DMS79 (cell line): ENCODE measurements around the gene C1orf216.
A peak's percentile ranks its signal among the peaks of the same experiment; 100 is the strongest.
"Not testable (repeated sequence)": the region's sequence is repeated elsewhere in the genome, so short reads cannot be mapped to it uniquely, and the experiment has no call there.

ENCODE experiments used
- DNase-seq: peaks from one replicate; lab custom pipeline; 2025; lab: John Stamatoyannopoulos, UW

The C1orf216 gene

GRCh38 chr1:35706846-35707600 lies 11.7 kb downstream of the C1orf216 start:
- DNase-seq = peak; percentile 55

- DNase-seq = no peak
These were observed 16.2 kb downstream of the C1orf216 start for GRCh38 chr1:35702508-35702907.

GRCh38 chr1:35699152-35699551 lies 19.5 kb downstream of the C1orf216 start:
- DNase-seq = not testable (repeated sequence)

- no peak for DNase-seq
These were observed 26.4 kb downstream of the C1orf216 start for GRCh38 chr1:35692317-35692716.

GRCh38 chr1:35691571-35692220 lies 27.0 kb downstream of the C1orf216 start:
- peak; percentile 44 for DNase-seq

GRCh38 chr1:35691080-35691479 lies 27.6 kb downstream of the C1orf216 start:
- DNase-seq = peak; percentile 13

GRCh38 chr1:35690103-35690502 lies 28.6 kb downstream of the C1orf216 start:
- not testable (repeated sequence) for DNase-seq

GRCh38 chr1:35688161-35688560 lies 30.5 kb downstream of the C1orf216 start:
- DNase-seq = no peak

- DNase-seq = no peak
These were observed 35.7 kb downstream of the C1orf216 start for GRCh38 chr1:35683012-35683411.

GRCh38 chr1:35680271-35680670 lies 38.4 kb downstream of the C1orf216 start:
- DNase-seq = no peak

- no peak for DNase-seq
These were observed 42.9 kb downstream of the C1orf216 start for GRCh38 chr1:35675773-35676172.

GRCh38 chr1:35674111-35674510 lies 44.6 kb downstream of the C1orf216 start:
- no peak for DNase-seq

GRCh38 chr1:35672116-35672515 lies 46.6 kb downstream of the C1orf216 start:
- no peak for DNase-seq

- DNase-seq = no peak
These were observed 50.2 kb downstream of the C1orf216 start for GRCh38 chr1:35668506-35668905.

- DNase-seq = no peak
These were observed 51.8 kb downstream of the C1orf216 start for GRCh38 chr1:35666916-35667315.

GRCh38 chr1:35666216-35666615 lies 52.5 kb downstream of the C1orf216 start:
- DNase-seq = no peak
